ENCODE data around the gene CRYBG1. TPM values are rescaled to one million over a fixed set of nuclear protein-coding genes. Genes with fewer than 3 reads are reported as not detected.

CRYBG1 gene
- total and polyA plus RNA-seq, 2 of the 13 experiments (the other 11 are each of a cell fraction or from before 2014, with no cell fraction given): 10.1 to 21.9 TPM

DNA sequence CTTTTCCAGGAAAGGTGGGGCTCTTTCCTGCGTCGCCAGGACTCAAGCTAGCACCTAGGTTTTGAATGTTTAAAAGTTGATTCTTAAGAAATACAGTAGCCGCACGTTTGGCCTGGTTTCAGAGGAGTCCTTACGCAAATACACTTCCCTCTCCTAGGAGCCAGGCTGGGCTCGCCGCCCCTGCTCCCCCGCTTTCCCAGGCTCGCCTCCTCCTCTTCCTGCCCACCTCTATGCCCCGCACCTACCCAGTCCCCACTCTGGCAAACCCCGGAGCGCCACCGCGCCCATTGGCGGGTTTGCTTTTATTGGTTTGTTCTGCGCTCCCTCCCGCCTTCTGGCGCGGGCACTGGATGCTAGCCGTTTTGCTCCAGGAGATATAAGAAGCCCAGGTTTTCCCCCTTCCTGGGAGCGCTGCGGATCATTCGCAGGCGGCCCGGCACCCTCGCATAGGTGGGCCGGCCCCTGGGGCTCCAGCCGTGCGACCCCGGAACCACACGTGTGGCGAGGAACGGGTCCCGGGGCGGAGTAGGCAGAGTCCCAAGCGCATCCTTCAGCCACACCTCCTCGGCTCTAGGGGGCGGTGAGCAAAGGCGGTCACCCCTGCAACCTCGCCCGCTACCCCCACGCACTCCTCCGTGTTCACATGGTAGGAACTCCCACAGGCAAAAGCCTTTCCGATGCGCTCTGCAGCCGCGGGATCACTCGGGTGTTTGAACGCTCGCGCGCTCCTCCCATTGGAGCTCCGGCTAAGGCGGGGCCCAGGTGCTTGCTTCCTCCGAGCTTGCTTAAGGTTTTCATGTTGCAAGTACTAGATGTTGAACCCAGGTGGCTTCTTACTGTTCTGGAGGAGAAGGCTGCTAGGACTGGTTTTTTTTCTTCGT is 149.8 kb downstream of the CRYBG1 start:
- peaks cover 41% of the 10 kb centered on the region for H3K4me1 ChIP-seq (ENCODE audit: insufficient read depth, low read length)
- peak; percentile 36 for ATAC-seq
- CTCF ChIA-PET (ENCODE audit: low intra/inter-chr PET ratio, low total read pairs): no interaction called here
- POLR2A ChIA-PET: no interaction called here
- WGBS (ENCODE audit: low lambda C conversion rate): 2% methylated on average over 22 of the region's 56 CpGs
- intact Hi-C loops (cut with micrococcal nuclease; ENCODE audit: unreplicated experiment): loop anchor here (2.0 to 5.0 kb wide), 5 partner anchors 37 to 173 kb away; no protein-coding TSS in a partner anchor
- peak; percentile 40 for DNase-seq (ENCODE audit: low spot score)
- no peaks in the 10 kb centered on the region for H3K36me3 ChIP-seq (replicated peaks in 1 of 2; ENCODE audit: control insufficient read depth in 1 of 2, insufficient read depth in 2 of 2, low read length in 2 of 2)
- peaks cover 0 to 15% of the 10 kb centered on the region in 2 experiments; a peak in 4 of 5 replicates for H3K27me3 ChIP-seq (ENCODE audit: control insufficient read depth in 1 of 2, insufficient read depth in 2 of 2, low read length in 2 of 2)
- H3K4me2 ChIP-seq (ENCODE audit: low read depth, low read length): peak overlapping the region; percentile 98
- H3K9ac ChIP-seq (ENCODE audit: insufficient read depth, low read depth, low read length): no peak overlapping the region
- peak overlapping the region; percentile 23 for H2AFZ ChIP-seq (ENCODE audit: low read length)
- H3K4me3 ChIP-seq (replicated peaks in 1 of 3; ENCODE audit: insufficient read depth in 1 of 3, low read depth in 2 of 3, low read length in 3 of 3): peak overlapping the region; percentile 59 to 79 (median 67)
- in situ Hi-C loops (cut with HindIII; ENCODE audit: extremely low pct_ligation_motif_present, low pct_unique_long_range_greater_than_20kb): no loop called here
- H4K20me1 ChIP-seq (ENCODE audit: insufficient read depth, low read length): no peaks in the 10 kb centered on the region
- no peak overlapping the region for H3K27ac ChIP-seq (ENCODE audit: extremely low read length, insufficient read depth, low read length)
- no TSS peak for BruUV-seq (replicated peaks)
- peaks cover 26% of the 10 kb centered on the region for H3K79me2 ChIP-seq (ENCODE audit: insufficient read depth, low read length)
- H3K9me3 ChIP-seq (ENCODE audit: low read length): no peaks in the 10 kb centered on the region
- FAIRE-seq: peak; percentile 23
- TF ChIP-seq, protein P1, sequence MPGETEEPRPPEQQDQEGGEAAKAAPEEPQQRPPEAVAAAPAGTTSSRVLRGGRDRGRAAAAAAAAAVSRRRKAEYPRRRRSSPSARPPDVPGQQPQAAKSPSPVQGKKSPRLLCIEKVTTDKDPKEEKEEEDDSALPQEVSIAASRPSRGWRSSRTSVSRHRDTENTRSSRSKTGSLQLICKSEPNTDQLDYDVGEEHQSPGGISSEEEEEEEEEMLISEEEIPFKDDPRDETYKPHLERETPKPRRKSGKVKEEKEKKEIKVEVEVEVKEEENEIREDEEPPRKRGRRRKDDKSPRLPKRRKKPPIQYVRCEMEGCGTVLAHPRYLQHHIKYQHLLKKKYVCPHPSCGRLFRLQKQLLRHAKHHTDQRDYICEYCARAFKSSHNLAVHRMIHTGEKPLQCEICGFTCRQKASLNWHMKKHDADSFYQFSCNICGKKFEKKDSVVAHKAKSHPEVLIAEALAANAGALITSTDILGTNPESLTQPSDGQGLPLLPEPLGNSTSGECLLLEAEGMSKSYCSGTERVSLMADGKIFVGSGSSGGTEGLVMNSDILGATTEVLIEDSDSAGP (CRISPR knock-in tag; IDR thresholded peaks at IDR 0.05; ENCODE audit: borderline replicate concordance): peak; percentile 18; the same call in 1 of the 2 replicates
- TF ChIP-seq ZKSCAN8 (CRISPR knock-in tag; IDR thresholded peaks at IDR 0.05; ENCODE audit: borderline replicate concordance) (no peak), POLR2AphosphoS2 (IDR thresholded peaks at IDR 0.05; ENCODE audit: low read depth, low read length) (no peak), ZNF331 (CRISPR knock-in tag; IDR thresholded peaks at IDR 0.05) (no peak), ZNF460 (CRISPR knock-in tag; IDR thresholded peaks at IDR 0.05; ENCODE audit: borderline replicate concordance) (no peak), GATAD1 (CRISPR knock-in tag; IDR thresholded peaks at IDR 0.05) (peak; percentile 57; the same call in 1 of the 2 replicates), ZNF556 (CRISPR knock-in tag; IDR thresholded peaks at IDR 0.05; ENCODE audit: borderline replicate concordance) (0 out of 2 replicates have a peak, but pooled peaks have one; percentile 36), ADNP (CRISPR knock-in tag; IDR thresholded peaks at IDR 0.05) (peak; percentile 45; the same call in 1 of the 2 replicates), TOPORS (CRISPR knock-in tag; IDR thresholded peaks at IDR 0.05) (no peak), SMAD1 (CRISPR knock-in tag; IDR thresholded peaks at IDR 0.05; ENCODE audit: borderline replicate concordance, low read depth) (no peak), FOXK1 (CRISPR knock-in tag; IDR thresholded peaks at IDR 0.05; ENCODE audit: borderline replicate concordance, low read depth) (no peak), ZSCAN25 (CRISPR knock-in tag; IDR thresholded peaks at IDR 0.05) (peak; percentile 41; the same call in 1 of the 2 replicates), HDAC2 (CRISPR knock-in tag; IDR thresholded peaks at IDR 0.05) (peak; percentile 73), ZNF839 (CRISPR knock-in tag; IDR thresholded peaks at IDR 0.05; ENCODE audit: borderline replicate concordance) (no peak), FOSL1 (CRISPR knock-in tag; IDR thresholded peaks at IDR 0.05; ENCODE audit: borderline replicate concordance) (no peak), HNRNPUL1 (IDR thresholded peaks at IDR 0.05; ENCODE audit: low read depth, low read length) (no peak)
- TF ChIP-seq, protein P2, sequence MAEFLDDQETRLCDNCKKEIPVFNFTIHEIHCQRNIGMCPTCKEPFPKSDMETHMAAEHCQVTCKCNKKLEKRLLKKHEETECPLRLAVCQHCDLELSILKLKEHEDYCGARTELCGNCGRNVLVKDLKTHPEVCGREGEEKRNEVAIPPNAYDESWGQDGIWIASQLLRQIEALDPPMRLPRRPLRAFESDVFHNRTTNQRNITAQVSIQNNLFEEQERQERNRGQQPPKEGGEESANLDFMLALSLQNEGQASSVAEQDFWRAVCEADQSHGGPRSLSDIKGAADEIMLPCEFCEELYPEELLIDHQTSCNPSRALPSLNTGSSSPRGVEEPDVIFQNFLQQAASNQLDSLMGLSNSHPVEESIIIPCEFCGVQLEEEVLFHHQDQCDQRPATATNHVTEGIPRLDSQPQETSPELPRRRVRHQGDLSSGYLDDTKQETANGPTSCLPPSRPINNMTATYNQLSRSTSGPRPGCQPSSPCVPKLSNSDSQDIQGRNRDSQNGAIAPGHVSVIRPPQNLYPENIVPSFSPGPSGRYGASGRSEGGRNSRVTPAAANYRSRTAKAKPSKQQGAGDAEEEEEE (CRISPR knock-in tag; IDR thresholded peaks at IDR 0.05; ENCODE audit: borderline replicate concordance): no peak
- TF ChIP-seq, protein P3, sequence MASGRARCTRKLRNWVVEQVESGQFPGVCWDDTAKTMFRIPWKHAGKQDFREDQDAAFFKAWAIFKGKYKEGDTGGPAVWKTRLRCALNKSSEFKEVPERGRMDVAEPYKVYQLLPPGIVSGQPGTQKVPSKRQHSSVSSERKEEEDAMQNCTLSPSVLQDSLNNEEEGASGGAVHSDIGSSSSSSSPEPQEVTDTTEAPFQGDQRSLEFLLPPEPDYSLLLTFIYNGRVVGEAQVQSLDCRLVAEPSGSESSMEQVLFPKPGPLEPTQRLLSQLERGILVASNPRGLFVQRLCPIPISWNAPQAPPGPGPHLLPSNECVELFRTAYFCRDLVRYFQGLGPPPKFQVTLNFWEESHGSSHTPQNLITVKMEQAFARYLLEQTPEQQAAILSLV (CRISPR knock-in tag; IDR thresholded peaks at IDR 0.05; ENCODE audit: borderline replicate concordance): no peak
